HG03520 (cell line): Measurements from ENCODE around the gene APLP2.

Source experiments
- ATAC-seq: cut with Tn5 transposase; IDR thresholded peaks from one replicate; pipeline ENCODE4 v1.9.1; 2021; ENCODE audit warnings: mild to moderate bottlenecking, moderate library complexity; ENCODE audit not compliant: unreplicated experiment

APLP2 gene

GRCh38 chr11:130054966-130055365 is 14.7 kb upstream of the APLP2 start:
- no peak for ATAC-seq

- no peak for ATAC-seq
Observed at GRCh38 chr11:130055617-130056016, 14.1 kb upstream of the APLP2 start.

GRCh38 chr11:130061017-130061416 is 8.7 kb upstream of the APLP2 start:
- ATAC-seq, result no peak

- ATAC-seq, result no peak
Observed at GRCh38 chr11:130062026-130062425, 7.7 kb upstream of the APLP2 start.

GRCh38 chr11:130063451-130063850 is 6.2 kb upstream of the APLP2 start:
- no peak for ATAC-seq

- no peak for ATAC-seq
Observed at GRCh38 chr11:130064596-130064995, 5.1 kb upstream of the APLP2 start.

GRCh38 chr11:130066338-130066737 is 3.4 kb upstream of the APLP2 start:
- ATAC-seq, result no peak

- no peak for ATAC-seq
Observed at GRCh38 chr11:130068546-130068985, 1.1 kb upstream of the APLP2 start.

- ATAC-seq, result peak; percentile 34
Observed at GRCh38 chr11:130068986-130069658, 572 bp upstream of the APLP2 start.

GRCh38 chr11:130070109-130070845 is 583 bp downstream of the APLP2 start:
- ATAC-seq, result peak; percentile 29

GRCh38 chr11:130070846-130071200 is 1.1 kb downstream of the APLP2 start:
- no peak for ATAC-seq

- no peak for ATAC-seq
Observed at GRCh38 chr11:130071211-130071712, 1.6 kb downstream of the APLP2 start.

GRCh38 chr11:130074736-130075135 is 5.0 kb downstream of the APLP2 start:
- ATAC-seq, result no peak

- no peak for ATAC-seq
Observed at GRCh38 chr11:130076778-130077481, 7.2 kb downstream of the APLP2 start.

GRCh38 chr11:130077671-130078070 is 8.0 kb downstream of the APLP2 start:
- no peak for ATAC-seq

- no peak for ATAC-seq
Observed at GRCh38 chr11:130078080-130078479, 8.4 kb downstream of the APLP2 start.

GRCh38 chr11:130085671-130086290 is 16.1 kb downstream of the APLP2 start:
- ATAC-seq, result no peak

GRCh38 chr11:130086669-130087068 is 17.0 kb downstream of the APLP2 start:
- no peak for ATAC-seq

- ATAC-seq, result no peak
Observed at GRCh38 chr11:130087294-130087926, 17.7 kb downstream of the APLP2 start.

GRCh38 chr11:130088217-130088616 is 18.5 kb downstream of the APLP2 start:
- no peak for ATAC-seq
